Peyer's patch (tissue), 4 donors: ENCODE data around the gene INKA1. TPM values are rescaled to one million over a fixed set of nuclear protein-coding genes. Genes with fewer than 3 reads are reported as not detected.
"Not testable (repeated sequence)": the region's sequence is repeated elsewhere in the genome, so short reads cannot be mapped to it uniquely, and the experiment has no call there.

Source experiments
- DNase-seq, 3 donors: peaks; one replicate each; pipeline ENCODE4 v3.0.0-alpha.2; 2017 to 2019
- H3K27ac ChIP-seq, 4 donors: fragments of 200-600 bp; sonication (generic); one replicate each; pipeline ENCODE4 v1.5.1; 2016 to 2019
- H3K27me3 ChIP-seq, 2 donors: fragments of 200-600 bp; sonication (generic); one replicate each; pipeline ENCODE4 v1.5.1; 2019
- H3K36me3 ChIP-seq, 3 donors: fragments of 200-600 bp; sonication (generic); one replicate each; pipeline ENCODE4 v1.5.1; 2016 to 2019
- H3K4me1 ChIP-seq, 4 donors: fragments of 200-600 bp; sonication (generic); one replicate each; pipeline ENCODE4 v1.5.1; 2016 to 2019
- H3K4me3 ChIP-seq, 4 donors: fragments of 200-600 bp; sonication (generic); 1 replicate in 3 of 4; 2 replicates in 1 of 4; pipeline ENCODE4 v1.5.1; 2016 to 2019; ENCODE audit warnings: mild to moderate bottlenecking in 1 of 4
- H3K9me3 ChIP-seq, 4 donors: fragments of 200-600 bp; sonication (generic); one replicate each; pipeline ENCODE4 v1.5.1; 2016 to 2019; ENCODE audit warnings: mild to moderate bottlenecking in 1 of 4
- POLR2A ChIP-seq, 2 donors: fragments of 450-650 bp; IDR thresholded peaks; one replicate each; pipeline ENCODE4 v1.5.1; 2017; ENCODE audit warnings: antibody characterized with exemption in 2 of 2, mild to moderate bottlenecking in 2 of 2, moderate library complexity in 2 of 2
- total RNA-seq, 4 donors: library from RNA; depleted of rRNA; stranded (reverse); fragments of >200 nt; gene quantifications; one replicate each; pipeline ENCODE4 v1.1.0, GENCODE V29; 2016
- TF ChIP-seq, protein P1 (sequence below), 6 experiments: fragments of 450-650 bp in 4 of 6; fragments of 200-600 bp in 2 of 6; sonication (generic) in 1 of 6; IDR thresholded peaks; one replicate each; pipeline ENCODE4 v1.5.1; 2017 to 2019; ENCODE audit warnings: antibody characterized with exemption in 6 of 6, mild to moderate bottlenecking in 3 of 6, moderate library complexity in 1 of 6

INKA1 gene
- total RNA-seq, 4 donors from 2014 or later: 1.9 to 22.3 TPM; not detected in 2

- Histone ChIP-seq H3K9me3 (no peaks in the 10 kb centered on the region), H3K36me3 (peaks cover 0 to 45% (median 0%) of the 10 kb centered on the region in 3 donors), H3K4me1 (peaks cover 1 to 50% (median 48%) of the 10 kb centered on the region in 4 donors), H3K27me3 (no peaks in the 10 kb centered on the region), H3K4me3 (no peak overlapping the region), H3K27ac (peak overlapping the region in 3 of 4 donors; percentile 47 to 98 (median 90))
- TF ChIP-seq POLR2A (IDR thresholded peaks at IDR 0.05): no peak
- TF ChIP-seq, protein P1, sequence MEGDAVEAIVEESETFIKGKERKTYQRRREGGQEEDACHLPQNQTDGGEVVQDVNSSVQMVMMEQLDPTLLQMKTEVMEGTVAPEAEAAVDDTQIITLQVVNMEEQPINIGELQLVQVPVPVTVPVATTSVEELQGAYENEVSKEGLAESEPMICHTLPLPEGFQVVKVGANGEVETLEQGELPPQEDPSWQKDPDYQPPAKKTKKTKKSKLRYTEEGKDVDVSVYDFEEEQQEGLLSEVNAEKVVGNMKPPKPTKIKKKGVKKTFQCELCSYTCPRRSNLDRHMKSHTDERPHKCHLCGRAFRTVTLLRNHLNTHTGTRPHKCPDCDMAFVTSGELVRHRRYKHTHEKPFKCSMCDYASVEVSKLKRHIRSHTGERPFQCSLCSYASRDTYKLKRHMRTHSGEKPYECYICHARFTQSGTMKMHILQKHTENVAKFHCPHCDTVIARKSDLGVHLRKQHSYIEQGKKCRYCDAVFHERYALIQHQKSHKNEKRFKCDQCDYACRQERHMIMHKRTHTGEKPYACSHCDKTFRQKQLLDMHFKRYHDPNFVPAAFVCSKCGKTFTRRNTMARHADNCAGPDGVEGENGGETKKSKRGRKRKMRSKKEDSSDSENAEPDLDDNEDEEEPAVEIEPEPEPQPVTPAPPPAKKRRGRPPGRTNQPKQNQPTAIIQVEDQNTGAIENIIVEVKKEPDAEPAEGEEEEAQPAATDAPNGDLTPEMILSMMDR (IDR thresholded peaks at IDR 0.05): no peak
- peak in 1 of 3 donors; percentile 39 for DNase-seq
Measured at GRCh38 chr3:49807431-49808114, 4.5 kb downstream of the INKA1 start.

DNA sequence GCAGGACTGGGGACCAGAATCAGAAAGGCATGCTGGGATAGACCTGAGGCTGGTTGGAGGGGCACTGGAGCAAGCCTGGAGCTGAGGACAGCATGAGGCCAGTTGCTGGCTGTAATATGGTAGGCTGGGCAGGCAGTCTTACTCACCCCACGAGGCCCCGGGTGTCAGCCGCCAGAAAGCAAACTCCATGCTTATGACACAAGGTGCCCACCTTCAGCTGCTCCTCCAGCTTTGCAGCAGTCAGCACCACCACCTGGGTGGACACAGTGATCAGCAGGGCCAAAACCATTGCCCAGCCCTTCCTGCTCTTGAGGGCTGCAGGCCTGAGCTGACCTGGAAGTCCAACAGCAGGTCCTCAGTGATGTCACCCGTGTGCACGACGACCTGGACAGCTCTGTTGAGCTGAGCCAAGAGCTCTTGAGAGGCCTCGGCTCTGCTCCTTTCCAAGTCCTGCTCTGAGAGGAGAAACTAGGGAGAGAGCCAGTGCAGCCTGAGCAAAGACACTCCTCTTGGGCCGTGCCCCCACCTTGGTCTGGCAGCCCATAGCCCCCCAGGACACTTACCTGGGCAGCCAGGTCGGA lies 9.9 kb downstream of the INKA1 start:
- Histone ChIP-seq H3K36me3 (peaks cover 0 to 38% (median 0%) of the 10 kb centered on the region in 3 donors), H3K27me3 (no peaks in the 10 kb centered on the region), H3K4me1 (peaks cover 9 to 24% (median 15%) of the 10 kb centered on the region in 4 donors), H3K9me3 (no peaks in the 10 kb centered on the region), H3K27ac (peak overlapping the region; percentile 81 to 87 (median 82)), H3K4me3 (peak overlapping the region; percentile 41 to 69 (median 57))
- TF ChIP-seq, protein P1 (IDR thresholded peaks at IDR 0.05): no peak
- no peak for TF ChIP-seq POLR2A (IDR thresholded peaks at IDR 0.05)
- DNase-seq: no peak

DNA sequence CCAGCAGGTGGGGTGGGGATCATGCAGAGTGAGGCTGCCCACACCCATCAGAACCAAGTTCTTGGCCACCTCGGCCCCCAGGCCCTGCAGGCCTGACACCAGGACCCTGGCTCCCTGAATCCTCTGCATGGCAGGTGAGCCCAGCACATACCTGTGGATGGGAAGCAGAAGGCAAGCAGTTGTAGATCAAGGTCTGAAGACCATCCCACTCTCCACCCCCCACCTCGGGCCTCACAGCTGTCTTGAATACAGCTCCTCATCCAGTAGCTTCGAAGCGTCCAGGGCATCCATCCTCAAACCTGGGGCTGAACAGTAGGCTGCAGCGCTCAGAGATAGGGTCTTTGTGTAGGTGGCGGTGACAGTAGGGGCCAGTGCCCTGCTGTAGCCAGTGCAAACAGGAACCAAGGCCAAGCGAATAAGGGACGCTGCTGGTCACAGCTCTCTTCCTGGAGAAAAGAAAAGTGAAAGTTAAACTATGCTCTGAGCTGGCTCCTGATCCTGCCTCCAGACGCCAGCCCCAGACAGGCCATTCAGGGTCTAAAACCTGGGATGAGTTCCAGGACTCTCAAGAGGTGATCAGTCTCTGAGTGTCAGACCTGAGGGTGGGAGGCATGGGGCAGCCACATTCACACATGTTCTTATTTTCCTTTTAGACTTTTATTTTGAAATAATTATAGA lies 10.6 kb downstream of the INKA1 start, which contains the start of gene UBA7:
TSS of gene UBA7 (minus strand) at position 457 of the 678 bp plus-strand sequence. CDS start at position 291, 166 bp downstream.
- peak; percentile 63 to 75 (median 66) for DNase-seq
- Histone ChIP-seq H3K9me3 (no peaks in the 10 kb centered on the region), H3K4me1 (peaks cover 9 to 24% (median 14%) of the 10 kb centered on the region in 4 donors), H3K4me3 (peak within 1 kb of the TSS; percentile 41 to 69 (median 57)), H3K36me3 (peaks cover 0 to 38% (median 0%) of the 10 kb centered on the region in 3 donors), H3K27me3 (no peaks in the 10 kb centered on the region), H3K27ac (peak within 1 kb of the TSS; percentile 81 to 87 (median 82))
- TF ChIP-seq POLR2A (IDR thresholded peaks at IDR 0.05): peak; percentile 21 to 26
- TF ChIP-seq, protein P1 (IDR thresholded peaks at IDR 0.05): no peak

GRCh38 chr3:49823131-49823530 lies 20.1 kb downstream of the INKA1 start:
- H3K4me1 ChIP-seq, H3K4me3 ChIP-seq, H3K27ac ChIP-seq, H3K27me3 ChIP-seq, DNase-seq, H3K9me3 ChIP-seq, H3K36me3 ChIP-seq: not testable (repeated sequence)

GRCh38 chr3:49826016-49826415 lies 23.0 kb downstream of the INKA1 start:
- Histone ChIP-seq H3K36me3 (no peaks in the 10 kb centered on the region), H3K27me3 (no peaks in the 10 kb centered on the region), H3K4me3 (no peak overlapping the region), H3K27ac (no peak overlapping the region), H3K9me3 (no peaks in the 10 kb centered on the region), H3K4me1 (no peaks in the 10 kb centered on the region)
- no peak for DNase-seq
- TF ChIP-seq, protein P1 (IDR thresholded peaks at IDR 0.05): no peak
- TF ChIP-seq POLR2A (IDR thresholded peaks at IDR 0.05): no peak

DNA sequence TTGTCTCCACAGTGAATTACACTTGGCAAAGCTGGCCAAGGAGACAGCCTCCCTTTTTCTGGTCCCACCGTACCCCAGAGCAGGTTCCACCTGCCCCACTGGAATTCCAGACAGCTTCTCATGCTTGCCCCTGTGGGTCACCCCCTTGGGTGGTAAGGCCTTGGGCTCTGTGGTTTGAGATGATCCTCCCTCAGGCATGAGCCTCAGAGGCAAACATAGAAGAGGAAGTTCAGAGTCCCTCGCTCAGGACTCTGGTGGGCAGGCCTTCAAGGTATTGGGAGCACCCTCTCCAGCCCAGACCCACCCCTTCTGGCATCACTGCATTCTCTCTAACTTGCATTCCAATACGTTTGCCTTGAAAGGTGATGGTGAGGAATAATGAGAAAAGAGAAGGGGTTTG lies 28.3 kb downstream of the INKA1 start:
- no peaks in the 10 kb centered on the region for H3K9me3 ChIP-seq
- no peaks in the 10 kb centered on the region for H3K36me3 ChIP-seq
- DNase-seq: no peak
- H3K27me3 ChIP-seq: no peaks in the 10 kb centered on the region
- no peak overlapping the region for H3K4me3 ChIP-seq
- no peaks in the 10 kb centered on the region for H3K4me1 ChIP-seq
- H3K27ac ChIP-seq: no peak overlapping the region
- TF ChIP-seq POLR2A (IDR thresholded peaks at IDR 0.05): no peak
- TF ChIP-seq, protein P1 (IDR thresholded peaks at IDR 0.05): no peak
